NT2/D1 (cell line): ENCODE measurements around the gene RABL2B.

ENCODE experiments used
- YY1 ChIP-seq: IDR thresholded peaks from 2 replicates; pipeline ENCODE4 v1.6.1; 2011; ENCODE audit not compliant: insufficient read length, insufficient read depth
- ZNF274 ChIP-seq: IDR thresholded peaks from 2 replicates; pipeline ENCODE4 v1.6.1; 2011; ENCODE audit warnings: mild to moderate bottlenecking, low read depth, low read length

DNA sequence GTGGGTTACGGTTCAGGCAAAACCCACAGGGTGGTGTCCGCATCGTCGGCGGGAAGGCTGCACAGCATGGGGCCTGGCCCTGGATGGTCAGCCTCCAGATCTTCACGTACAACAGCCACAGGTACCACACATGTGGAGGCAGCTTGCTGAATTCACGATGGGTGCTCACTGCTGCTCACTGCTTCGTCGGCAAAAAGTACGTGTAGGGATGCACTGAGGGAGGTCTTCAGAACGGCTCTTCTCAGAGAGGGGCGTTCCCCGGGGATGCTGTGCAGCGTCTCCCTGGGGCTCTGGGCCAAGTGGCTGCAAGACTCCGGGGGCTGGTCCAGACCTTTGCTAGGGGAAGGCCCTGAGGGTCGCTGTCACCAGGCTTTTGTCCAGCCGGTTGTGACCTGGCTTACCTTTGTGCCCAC is 44.2 kb downstream of the RABL2B start:
- no peak for TF ChIP-seq YY1
- no peak for TF ChIP-seq ZNF274
